Vagina (tissue), 2 donors: ENCODE results near the gene IFNGR1.

ENCODE experiments used
- POLR2AphosphoS5 ChIP-seq, 2 donors: sonication (generic); formaldehyde crosslinking; IDR thresholded peaks; one replicate each; pipeline ENCODE4 v1.9.0; 2017; ENCODE audit warnings: antibody characterized with exemption in 2 of 2, mild to moderate bottlenecking in 2 of 2, low read depth in 1 of 2; ENCODE audit not compliant: insufficient read depth in 1 of 2
- TF ChIP-seq, protein P1 (sequence below), 3 experiments: fragments of 450-650 bp in 2 of 3; fragments of 200-600 bp in 1 of 3; sonication (generic) in 1 of 3; IDR thresholded peaks; one replicate each; pipeline ENCODE4 v1.5.1; 2017 to 2019; ENCODE audit warnings: antibody characterized with exemption in 3 of 3, mild to moderate bottlenecking in 2 of 3, moderate library complexity in 2 of 3

GRCh38 chr6:137230956-137231555, 11.9 kb upstream of the IFNGR1 start:
- TF ChIP-seq, protein P1, sequence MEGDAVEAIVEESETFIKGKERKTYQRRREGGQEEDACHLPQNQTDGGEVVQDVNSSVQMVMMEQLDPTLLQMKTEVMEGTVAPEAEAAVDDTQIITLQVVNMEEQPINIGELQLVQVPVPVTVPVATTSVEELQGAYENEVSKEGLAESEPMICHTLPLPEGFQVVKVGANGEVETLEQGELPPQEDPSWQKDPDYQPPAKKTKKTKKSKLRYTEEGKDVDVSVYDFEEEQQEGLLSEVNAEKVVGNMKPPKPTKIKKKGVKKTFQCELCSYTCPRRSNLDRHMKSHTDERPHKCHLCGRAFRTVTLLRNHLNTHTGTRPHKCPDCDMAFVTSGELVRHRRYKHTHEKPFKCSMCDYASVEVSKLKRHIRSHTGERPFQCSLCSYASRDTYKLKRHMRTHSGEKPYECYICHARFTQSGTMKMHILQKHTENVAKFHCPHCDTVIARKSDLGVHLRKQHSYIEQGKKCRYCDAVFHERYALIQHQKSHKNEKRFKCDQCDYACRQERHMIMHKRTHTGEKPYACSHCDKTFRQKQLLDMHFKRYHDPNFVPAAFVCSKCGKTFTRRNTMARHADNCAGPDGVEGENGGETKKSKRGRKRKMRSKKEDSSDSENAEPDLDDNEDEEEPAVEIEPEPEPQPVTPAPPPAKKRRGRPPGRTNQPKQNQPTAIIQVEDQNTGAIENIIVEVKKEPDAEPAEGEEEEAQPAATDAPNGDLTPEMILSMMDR (IDR thresholded peaks at IDR 0.05), result no peak
- TF ChIP-seq POLR2AphosphoS5 (IDR thresholded peaks at IDR 0.05; ENCODE audit: insufficient read depth in 1 of 2, low read depth in 1 of 2), result no peak
